Stimulated activated CD4-positive, alpha-beta T cell treated with anti-CD3 and anti-CD28 coated beads, Interleukin-4, amount 100 ng/mL, for 48 hours (primary cell): ENCODE results near the gene PARD3B.

Experiments
- DNase-seq, 2 donors: peaks; one replicate each; pipeline ENCODE4 v3.0.0-alpha.2; 2020; ENCODE audit warnings: low read depth in 2 of 2

Gene PARD3B

DNA sequence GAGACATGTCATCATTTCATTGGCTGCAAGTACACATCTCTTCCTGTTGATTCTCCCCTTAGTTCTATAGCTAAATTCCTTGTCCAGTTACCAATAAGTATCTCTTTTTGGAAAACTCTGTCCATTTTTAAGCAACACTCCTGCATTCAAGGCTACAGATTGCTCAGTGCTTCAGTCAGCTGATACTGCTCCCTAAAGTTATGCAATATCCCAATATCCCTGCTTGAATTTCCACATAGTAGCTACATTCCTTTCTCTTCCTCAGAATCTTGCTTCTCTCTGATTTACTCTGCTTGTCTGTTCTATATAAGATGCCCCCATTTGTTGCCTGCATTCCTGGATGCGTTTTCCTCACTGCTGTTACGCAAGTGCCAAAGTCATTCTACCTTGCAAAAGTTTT is 109.8 kb downstream of the PARD3B start:
- no peak for DNase-seq

DNA sequence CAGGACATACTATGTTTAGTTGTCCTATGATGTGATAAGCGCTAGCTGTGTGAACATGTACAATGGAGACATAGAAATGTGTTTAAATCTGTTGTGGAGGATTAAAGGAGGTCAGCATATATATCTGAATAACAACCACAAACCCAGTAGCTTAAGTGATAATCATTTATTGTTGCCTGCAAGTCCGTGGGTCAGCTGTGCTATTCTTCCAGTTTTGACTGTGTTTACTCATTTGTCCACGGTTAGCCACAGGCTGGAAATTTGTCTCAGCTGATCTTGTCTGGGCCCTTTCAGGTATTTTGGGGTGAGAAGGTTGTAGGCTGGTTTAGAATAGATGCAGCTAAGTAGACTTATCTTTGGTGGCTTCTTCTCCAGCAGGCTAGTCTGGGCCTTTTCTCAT is 110.4 kb downstream of the PARD3B start:
- no peak for DNase-seq

DNA sequence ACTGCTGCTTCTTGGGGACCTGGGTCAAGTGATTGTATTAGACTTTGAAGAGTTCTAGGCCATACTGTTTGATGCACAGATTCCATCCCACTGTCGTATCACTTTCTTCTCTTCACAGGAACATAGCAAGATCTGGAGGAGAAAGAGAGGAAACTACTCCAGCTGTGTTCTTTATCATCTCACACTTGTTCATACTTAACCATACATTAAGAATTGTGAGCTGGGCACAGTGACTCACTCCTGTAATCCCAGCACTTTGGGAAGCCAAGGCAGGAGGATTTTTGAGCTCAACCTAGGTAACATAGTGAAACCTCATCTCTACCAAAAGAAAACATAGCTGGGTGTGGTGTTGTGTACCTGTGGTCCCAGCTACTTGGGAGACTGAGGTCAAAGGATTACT is 111.7 kb downstream of the PARD3B start:
- no peak for DNase-seq

DNA sequence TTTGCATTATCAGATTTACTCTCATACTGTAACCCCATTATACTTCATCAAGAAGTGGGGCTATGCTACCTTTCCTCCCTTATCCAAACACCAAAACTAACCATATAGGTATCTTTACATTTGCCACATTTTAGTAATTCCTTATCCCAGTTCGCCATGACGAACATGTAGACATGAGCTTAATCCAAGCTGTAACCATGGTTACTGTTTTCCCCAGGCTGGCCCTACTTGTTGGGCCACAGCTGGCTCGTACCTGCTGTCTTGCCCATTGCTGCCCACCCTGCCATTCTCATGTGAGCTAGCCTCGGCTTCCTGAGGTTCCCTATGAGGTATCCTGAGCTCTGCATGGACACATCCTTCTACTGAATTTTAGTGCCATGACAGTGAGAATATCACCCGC is 117.7 kb downstream of the PARD3B start:
- DNase-seq: no peak

DNA sequence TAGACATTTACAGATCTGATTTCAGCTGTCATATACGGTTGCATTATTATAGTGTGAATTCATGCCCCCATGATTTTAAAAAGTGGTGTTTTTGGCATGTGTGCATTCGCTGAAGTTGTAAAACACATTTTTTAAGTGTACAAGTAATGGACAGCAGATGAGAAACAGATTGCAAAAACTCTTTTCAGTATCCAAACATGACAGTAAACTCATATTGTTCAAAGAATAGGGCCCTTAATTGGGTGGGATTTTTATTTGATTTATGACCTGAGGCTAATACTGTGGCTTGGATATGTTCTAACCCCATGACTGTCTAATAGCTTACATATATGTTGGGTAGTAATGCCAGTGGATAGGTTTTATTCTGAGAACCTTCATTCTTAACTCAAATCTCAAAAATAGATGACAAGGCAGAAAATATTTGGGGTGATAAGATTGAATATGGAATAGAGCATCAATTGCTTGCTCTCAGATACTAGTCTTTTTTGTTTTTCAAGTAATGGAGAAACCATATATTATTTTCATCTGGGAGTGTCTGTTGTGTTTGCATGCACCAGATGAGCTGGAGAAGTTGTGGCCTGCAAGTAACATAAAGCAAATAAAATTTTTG is 118.6 kb downstream of the PARD3B start:
- no peak for DNase-seq

DNA sequence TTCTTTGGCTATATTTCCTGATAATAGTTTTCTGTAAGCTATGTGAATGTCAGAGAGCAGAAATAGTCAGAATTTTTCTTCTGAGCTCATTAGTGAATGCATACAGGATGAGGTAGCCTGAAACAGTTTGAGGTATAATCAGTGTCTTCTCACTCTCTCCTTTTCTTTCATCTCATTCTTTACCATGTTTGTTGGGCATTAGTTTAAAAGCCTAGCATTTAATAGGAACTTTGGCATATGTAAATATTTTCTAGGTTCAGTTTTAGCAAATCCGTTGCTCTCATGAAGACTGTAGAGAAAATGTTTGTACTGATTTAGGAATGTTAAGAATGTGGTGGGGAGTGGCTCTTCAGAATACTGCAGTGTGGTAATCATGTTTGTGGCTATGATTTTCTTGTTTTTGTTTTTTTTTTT is 119.4 kb downstream of the PARD3B start:
- no peak for DNase-seq

GRCh38 chr2:204665207-204665606 is 119.9 kb downstream of the PARD3B start:
- DNase-seq: no peak

DNA sequence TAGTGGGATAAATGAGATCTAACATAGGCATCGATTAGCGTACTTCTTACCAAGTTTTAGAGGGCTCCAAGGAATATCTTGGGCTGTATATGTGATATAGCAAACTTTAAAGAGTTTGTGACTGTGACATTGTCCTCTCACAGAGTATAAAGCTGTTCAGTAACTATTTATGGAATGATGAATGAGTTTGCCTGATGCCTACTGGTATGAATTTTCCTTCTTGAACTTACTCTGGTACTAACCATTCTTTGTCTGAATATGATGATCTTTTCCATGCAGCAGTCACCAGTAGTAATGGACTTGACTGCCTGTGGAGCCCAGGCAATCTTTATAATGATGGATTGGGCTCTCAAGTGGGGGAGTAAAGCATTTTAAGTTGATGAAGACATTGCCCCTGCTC is 120.5 kb downstream of the PARD3B start:
- DNase-seq: no peak

DNA sequence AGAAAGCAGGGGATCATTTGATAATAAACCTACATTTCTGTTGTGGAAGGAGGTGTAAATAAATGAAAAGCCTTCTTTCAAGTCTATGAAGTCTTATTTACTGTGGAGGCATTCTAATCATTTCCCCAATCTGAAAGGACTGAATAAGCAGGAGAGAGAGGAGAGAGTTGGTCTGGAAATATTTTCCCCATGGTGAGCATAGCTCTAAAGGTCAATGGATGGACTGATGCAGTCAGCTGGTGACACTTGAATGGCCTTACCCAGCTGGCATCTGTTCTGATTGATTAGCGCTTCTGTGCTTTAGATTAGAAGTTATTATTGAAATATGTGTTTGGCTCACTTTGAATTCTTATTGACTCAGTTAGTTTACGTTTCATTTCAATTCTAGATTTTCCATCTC is 122.7 kb downstream of the PARD3B start:
- no peak for DNase-seq

DNA sequence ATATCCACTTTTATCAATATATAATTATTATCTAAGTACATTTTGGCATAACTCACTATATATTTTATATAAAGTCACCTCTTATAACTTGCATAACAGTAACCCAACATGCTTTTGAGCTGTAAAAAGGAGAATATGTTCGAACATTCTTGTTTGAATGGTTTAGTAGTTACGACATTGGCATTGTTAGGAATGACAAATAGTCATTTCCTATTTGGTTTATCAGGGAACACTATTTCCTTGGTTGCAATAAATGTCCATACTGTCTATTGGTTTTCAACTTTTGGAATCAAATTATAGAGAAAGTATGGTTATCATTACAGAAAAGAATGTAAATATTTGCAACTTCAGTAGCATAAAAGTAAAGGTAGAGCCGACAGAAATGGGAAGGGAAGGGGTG is 124.1 kb downstream of the PARD3B start:
- DNase-seq: no peak

- no peak for DNase-seq
Observed at GRCh38 chr2:204670124-204670523, 124.8 kb downstream of the PARD3B start.

DNA sequence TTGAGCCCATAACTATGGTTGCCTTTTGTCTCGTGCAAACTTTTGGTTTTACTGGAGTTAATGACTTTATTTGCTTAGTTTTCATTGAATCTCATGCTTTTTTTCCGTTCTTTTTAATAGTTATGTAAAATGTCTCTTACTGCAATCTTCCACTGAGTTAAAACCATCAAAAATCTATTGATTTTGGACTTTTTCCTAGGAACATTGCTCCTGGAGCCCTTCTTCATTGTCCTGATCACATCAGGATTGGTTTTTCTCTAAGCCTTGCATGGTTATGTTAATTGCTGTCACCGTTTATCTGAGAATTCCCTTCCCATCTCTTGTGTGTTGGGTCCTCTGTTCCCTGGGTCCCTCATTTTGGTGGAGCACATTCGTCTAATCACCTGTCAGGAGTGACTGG is 125.5 kb downstream of the PARD3B start:
- no peak for DNase-seq

DNA sequence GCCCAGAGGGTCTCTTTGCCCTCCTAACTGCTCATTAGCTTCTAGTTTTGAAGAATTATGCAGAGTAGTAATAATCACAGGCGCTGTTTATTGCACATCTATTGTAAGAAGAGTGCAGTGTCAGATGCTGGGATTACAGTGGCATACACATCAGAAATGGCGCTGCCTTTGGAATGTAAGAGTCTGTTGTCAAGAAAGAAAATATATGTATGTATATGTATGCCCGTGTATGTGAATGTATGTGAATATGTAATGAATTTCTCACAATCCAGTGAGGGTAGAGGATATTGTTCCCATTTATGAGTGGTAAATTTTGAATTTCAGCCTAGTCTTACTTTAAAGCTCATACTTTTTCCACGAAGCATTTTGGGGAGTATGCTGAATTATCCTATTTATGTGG is 127.5 kb downstream of the PARD3B start:
- no peak for DNase-seq

DNA sequence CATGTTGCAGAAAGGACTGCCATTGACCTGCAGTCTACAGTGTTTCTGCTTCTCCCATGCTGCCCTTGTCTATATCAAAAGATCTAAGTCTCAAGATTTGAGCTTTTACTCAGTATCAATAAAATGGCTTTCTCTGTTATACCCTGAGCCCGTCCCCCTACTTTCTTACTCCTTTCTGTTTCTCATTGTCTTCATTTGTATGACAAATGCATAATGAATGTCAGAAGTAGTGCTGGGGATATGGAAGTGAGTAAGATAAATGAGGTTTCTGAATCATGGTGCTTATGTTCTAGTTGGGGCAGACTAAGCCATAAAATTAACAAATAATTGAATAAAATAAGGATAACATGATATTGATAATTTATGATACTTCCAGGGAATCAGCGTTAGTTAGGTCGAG is 128.6 kb downstream of the PARD3B start:
- DNase-seq: no peak

GRCh38 chr2:204678031-204678430 is 132.8 kb downstream of the PARD3B start:
- no peak for DNase-seq

GRCh38 chr2:204680576-204680975 is 135.3 kb downstream of the PARD3B start:
- no peak for DNase-seq

- DNase-seq: no peak
Observed at GRCh38 chr2:204681412-204681811, 136.1 kb downstream of the PARD3B start.

- DNase-seq: no peak
Observed at GRCh38 chr2:204683384-204683783, 138.1 kb downstream of the PARD3B start.

GRCh38 chr2:204686406-204686805 is 141.1 kb downstream of the PARD3B start:
- DNase-seq: no peak

DNA sequence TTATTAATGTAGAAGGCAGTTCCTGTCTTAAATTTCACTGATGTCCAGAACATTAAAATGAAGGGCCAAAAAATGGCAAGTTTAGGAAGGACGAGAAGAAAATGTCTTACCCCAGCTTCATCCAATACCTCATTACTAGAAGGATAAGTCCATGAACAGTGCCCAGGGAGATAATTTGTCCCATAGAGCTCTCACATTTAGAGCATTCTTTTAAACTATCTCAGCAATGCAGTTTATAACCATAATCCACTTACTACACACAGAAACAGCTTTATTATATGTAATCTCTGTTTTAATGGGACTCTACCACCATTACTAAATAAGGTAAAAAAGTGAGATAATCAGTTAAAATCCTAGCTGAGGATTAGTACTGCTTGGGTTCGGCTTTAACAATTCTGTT is 142.5 kb downstream of the PARD3B start:
- DNase-seq: no peak

GRCh38 chr2:204691911-204692510 is 146.7 kb downstream of the PARD3B start:
- no peak for DNase-seq

GRCh38 chr2:204692790-204693189 is 147.5 kb downstream of the PARD3B start:
- no peak for DNase-seq

DNA sequence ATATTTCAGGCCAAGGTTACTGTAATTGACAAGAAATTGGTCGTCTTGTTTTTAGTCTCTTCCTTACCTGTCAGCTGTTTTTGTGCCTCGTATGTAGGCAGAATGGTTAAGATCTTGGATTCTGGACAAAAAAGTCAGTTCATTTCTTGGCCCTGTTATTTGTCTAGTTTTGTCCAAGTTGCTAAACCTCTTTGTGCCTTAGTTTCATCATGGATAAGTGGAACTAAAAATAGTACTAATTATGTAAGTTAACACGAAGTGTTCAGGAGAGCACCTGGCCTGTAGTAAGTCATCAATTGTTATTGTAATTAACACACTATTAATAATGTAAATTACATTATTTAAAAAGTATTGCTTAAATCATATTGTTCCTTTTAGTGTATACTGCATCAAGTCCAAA is 148.0 kb downstream of the PARD3B start:
- DNase-seq: no peak

GRCh38 chr2:204695506-204695905 is 150.2 kb downstream of the PARD3B start:
- no peak for DNase-seq
